GM12892 (cell line): ENCODE results near the gene HTR7.

Source experiments
- POLR2A ChIP-seq: IDR thresholded peaks from 2 replicates; pipeline ENCODE4 v1.6.1; 2011; ENCODE audit warnings: low read depth, low read length, control low read depth
- POLR2AphosphoS5 ChIP-seq: IDR thresholded peaks from 2 replicates; pipeline ENCODE4 v1.6.1; 2011; ENCODE audit warnings: low read depth, low read length, control low read depth

DNA sequence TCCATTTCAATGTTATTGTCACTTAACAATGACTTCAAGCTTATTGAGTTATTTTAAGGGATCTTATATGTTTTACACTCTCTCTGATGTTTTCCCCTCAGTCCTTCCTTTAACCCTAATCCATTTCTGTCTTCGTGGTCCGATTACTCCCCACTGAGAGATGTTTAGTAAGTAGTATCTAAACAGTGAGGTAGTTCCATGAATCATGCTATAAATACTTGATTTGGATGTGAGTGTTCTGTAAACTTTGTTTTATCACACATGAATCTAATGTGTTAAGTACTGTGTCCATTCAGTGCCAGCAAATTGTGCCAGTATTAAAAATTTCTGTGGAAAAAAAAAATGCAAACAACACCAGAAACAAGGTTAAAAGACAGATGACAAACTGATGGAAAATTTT lies 32.5 kb upstream of the HTR7 start:
- TF ChIP-seq POLR2AphosphoS5 (no peak), POLR2A (no peak)
